ENCODE data around the gene LGMN. TPM values are rescaled to one million over a fixed set of nuclear protein-coding genes. Genes with fewer than 3 reads are reported as not detected.

Gene LGMN
- 10 to 100 TPM; 61.8 to 77.3 (median 72.6) TPM for total RNA-seq

DNA sequence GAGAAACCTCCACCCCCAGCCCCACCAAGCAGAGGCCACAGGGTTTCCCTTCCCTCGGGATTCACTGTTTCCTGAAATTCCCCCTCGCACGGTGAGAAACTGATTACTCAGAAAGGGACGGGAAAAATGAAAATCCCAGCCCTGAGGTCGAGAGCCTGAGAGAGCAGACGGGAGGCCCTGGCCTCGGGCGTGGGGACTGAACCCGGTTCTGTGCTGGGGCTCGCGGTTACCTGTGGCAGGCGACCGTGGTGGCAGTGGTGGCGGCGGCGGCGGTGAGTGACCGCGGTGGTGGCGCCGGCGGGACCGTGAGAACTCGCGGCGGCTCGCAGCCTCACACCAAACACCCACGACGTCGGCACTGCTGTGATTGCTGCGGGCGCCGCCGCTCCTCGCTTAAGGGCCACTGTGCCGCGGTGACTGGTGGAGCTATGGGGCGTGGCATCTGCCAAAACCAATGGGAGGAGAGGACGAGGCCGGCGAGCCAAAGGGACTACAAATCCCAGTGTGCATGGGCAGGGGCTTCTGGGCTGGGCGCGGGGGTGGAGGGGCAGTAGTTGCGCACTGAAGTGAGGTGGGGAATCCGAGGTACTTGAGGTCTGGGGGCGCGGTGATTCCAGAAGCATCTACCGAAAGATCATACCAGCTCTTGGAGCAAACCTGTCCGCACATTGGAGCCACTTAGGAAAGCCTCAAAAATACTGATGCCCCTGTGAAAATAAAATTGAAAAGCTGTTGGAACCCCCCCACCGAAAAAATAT is at the start of gene LGMN:
Gene LGMN, minus strand, starts transcription at position 369 of the 758 bp plus-strand sequence. CDS start 15,841 bp downstream, outside the sequence.
- DNase-seq (ENCODE audit: low spot score in 2 of 2) = peak; percentile 91 to 93
- H3K4me3 ChIP-seq = peak within 1 kb of the TSS; percentile 68 to 86 (median 75)
- H3K27ac ChIP-seq = peak within 1 kb of the TSS; percentile 38 to 86 (median 82)
- no peaks in the 10 kb centered on the region for H3K27me3 ChIP-seq
- TF ChIP-seq EP300 (IDR thresholded peaks at IDR 0.05) (peak; percentile 49 to 98), POLR2A (IDR thresholded peaks at IDR 0.05) (peak; percentile 93 to 98)
- TF ChIP-seq, protein P1, sequence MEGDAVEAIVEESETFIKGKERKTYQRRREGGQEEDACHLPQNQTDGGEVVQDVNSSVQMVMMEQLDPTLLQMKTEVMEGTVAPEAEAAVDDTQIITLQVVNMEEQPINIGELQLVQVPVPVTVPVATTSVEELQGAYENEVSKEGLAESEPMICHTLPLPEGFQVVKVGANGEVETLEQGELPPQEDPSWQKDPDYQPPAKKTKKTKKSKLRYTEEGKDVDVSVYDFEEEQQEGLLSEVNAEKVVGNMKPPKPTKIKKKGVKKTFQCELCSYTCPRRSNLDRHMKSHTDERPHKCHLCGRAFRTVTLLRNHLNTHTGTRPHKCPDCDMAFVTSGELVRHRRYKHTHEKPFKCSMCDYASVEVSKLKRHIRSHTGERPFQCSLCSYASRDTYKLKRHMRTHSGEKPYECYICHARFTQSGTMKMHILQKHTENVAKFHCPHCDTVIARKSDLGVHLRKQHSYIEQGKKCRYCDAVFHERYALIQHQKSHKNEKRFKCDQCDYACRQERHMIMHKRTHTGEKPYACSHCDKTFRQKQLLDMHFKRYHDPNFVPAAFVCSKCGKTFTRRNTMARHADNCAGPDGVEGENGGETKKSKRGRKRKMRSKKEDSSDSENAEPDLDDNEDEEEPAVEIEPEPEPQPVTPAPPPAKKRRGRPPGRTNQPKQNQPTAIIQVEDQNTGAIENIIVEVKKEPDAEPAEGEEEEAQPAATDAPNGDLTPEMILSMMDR (IDR thresholded peaks at IDR 0.05) = peak in 1 of 5 experiments; percentile 25
- H3K4me1 ChIP-seq = peaks cover 0 to 17% (median 0%) of the 10 kb centered on the region in 4 donors
- no peaks in the 10 kb centered on the region for H3K9me3 ChIP-seq
- peaks cover 0 to under 1% (median 0%) of the 10 kb centered on the region in 3 donors for H3K36me3 ChIP-seq
- 1% methylated on average over 24 to 50 of the region's 50 CpGs for WGBS, 2 donors

DNA sequence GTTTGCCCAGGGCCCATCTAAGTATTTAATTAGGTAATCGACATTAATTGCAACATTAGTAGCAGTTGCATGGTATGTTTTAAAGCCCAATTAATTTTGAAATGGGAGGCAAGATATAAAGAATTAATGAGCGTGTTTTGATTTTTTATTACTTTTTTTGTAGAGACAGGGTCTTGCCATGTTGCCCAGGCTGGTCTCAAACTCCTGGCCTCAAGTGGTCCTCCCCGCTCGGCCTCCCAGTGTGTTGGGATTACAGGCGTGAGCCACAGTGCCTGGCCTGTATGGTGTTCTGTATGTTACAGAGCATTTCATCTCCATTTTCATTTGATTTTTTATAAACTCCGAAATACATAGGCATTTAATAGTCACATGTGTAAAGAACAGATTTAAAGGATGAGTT is 46.5 kb upstream of the LGMN start:
- no peaks in the 10 kb centered on the region for H3K27me3 ChIP-seq
- 49 to 53% methylated on average over 6 of the region's 6 CpGs for WGBS, 2 donors
- H3K4me3 ChIP-seq = peak overlapping the region; percentile 69 to 94 (median 91)
- H3K27ac ChIP-seq = peak overlapping the region; percentile 91 to 97 (median 94)
- no peak for DNase-seq (ENCODE audit: low spot score in 2 of 2)
- peaks cover 0 to 28% (median 3%) of the 10 kb centered on the region in 3 donors for H3K36me3 ChIP-seq
- no peak for TF ChIP-seq POLR2A (IDR thresholded peaks at IDR 0.05)
- TF ChIP-seq EP300 (IDR thresholded peaks at IDR 0.05) = no peak
- TF ChIP-seq, protein P1 (IDR thresholded peaks at IDR 0.05) = no peak
- H3K4me1 ChIP-seq = peaks cover 0 to 39% (median 19%) of the 10 kb centered on the region in 4 donors
- H3K9me3 ChIP-seq = peaks cover 0 to 9% (median 0%) of the 10 kb centered on the region in 4 donors

DNA sequence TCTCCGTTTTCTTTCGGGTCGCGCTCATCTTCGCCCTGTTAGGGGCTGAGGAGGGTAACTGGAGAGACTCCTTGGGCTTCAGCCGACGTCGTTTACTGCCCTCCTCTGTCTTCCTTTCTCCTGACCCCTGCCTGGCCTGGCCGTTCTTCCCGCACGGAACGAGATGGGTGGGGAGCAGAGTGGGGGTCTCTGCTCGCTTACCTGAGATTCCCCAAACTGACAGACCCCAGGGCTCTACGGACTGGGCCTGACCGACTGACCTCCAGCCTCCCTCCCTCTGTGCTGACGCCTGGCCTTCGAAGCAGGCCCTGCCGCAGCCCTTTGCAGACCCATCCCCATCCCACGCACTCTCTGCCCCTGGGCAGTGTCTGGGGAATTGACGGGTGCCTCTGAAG is 46.1 kb upstream of the LGMN start:
- peaks cover 0 to 35% (median 17%) of the 10 kb centered on the region in 4 donors for H3K4me1 ChIP-seq
- DNase-seq (ENCODE audit: low spot score in 2 of 2) = no peak

DNA sequence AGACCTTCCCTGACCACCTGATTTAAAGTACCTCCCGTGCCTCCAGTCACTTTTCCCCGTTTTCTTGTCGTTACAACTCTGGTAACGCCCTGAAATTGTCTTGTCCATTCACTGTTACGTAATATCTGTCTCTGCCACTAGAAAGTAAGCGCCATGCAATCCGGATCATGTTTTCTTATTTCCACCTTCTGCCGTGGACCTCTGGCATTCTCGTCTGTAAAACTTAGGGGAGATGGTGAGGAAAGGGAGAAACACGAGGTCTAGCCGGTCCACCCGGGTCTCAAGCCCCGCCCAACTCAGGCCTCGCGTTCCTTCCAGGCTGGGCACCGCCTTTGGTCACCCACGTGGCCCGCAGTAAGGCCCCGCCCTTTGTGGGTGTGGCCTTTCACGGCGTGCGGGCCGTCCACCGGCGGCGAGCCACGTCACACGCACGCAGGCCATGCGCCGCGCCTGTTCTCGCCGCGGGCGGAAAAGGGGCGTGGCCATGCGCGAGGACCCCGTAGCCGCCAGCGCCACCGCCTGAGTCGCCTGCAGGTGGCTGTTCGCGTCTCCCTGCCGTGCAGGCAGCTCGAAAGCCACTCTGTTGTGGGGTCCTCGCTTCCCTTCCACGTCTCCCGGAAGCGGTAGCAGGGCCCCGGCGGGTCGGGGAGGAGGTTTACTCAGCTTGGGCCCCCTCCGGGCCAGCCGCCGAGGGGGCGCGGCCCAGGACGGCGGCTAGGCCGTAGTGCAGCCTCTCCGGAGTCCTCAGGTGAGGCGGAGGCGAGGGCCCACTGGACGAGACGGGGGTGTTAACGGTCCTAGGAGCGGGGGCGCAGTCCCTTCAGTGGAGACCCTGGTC is 45.5 kb upstream of the LGMN start, which contains the start of gene GOLGA5:
Gene GOLGA5, plus strand, starts transcription at position 597 of the 838 bp plus-strand sequence. CDS start 3,133 bp downstream, outside the sequence.
- peaks cover 0 to 19% (median 3%) of the 10 kb centered on the region in 3 donors for H3K36me3 ChIP-seq
- WGBS, 2 donors = 2% methylated on average over 30 to 32 of the region's 71 CpGs
- H3K27ac ChIP-seq = peak within 1 kb of the TSS; percentile 91 to 97 (median 94)
- peak; percentile 95 to 96 for DNase-seq (ENCODE audit: low spot score in 2 of 2)
- peaks cover 0 to 19% (median 3%) of the 10 kb centered on the region in 4 donors for H3K9me3 ChIP-seq
- TF ChIP-seq EP300 (IDR thresholded peaks at IDR 0.05) = peak; percentile 92 to 95
- peak; percentile 41 to 73 for TF ChIP-seq POLR2A (IDR thresholded peaks at IDR 0.05)
- TF ChIP-seq, protein P1 (IDR thresholded peaks at IDR 0.05) = peak in 3 of 5 experiments; percentile 28 to 70 (median 67)
- H3K4me3 ChIP-seq = peak within 1 kb of the TSS; percentile 69 to 94 (median 91)
- H3K27me3 ChIP-seq = no peaks in the 10 kb centered on the region
- peaks cover 0 to 34% (median 17%) of the 10 kb centered on the region in 4 donors for H3K4me1 ChIP-seq

More for the DNA sequence above, 46.1 kb upstream of the LGMN start:
- peaks cover 0 to 25% (median 3%) of the 10 kb centered on the region in 3 donors for H3K36me3 ChIP-seq
- TF ChIP-seq, protein P1 (IDR thresholded peaks at IDR 0.05) = no peak
- TF ChIP-seq POLR2A (IDR thresholded peaks at IDR 0.05) = no peak
- no peak for TF ChIP-seq EP300 (IDR thresholded peaks at IDR 0.05)
- H3K27ac ChIP-seq = peak overlapping the region; percentile 91 to 97 (median 94)
- 0 to 1% methylated on average over 10 to 20 of the region's 20 CpGs for WGBS, 2 donors
- no peaks in the 10 kb centered on the region for H3K27me3 ChIP-seq
- H3K9me3 ChIP-seq = peaks cover 0 to 13% (median under 1%) of the 10 kb centered on the region in 4 donors
- peak overlapping the region; percentile 69 to 94 (median 91) for H3K4me3 ChIP-seq

All from tibial nerve (tissue), 4 donors.